Activated T-cell treated with anti-CD3 and anti-CD28 coated beads for 24 hours (primary cell): ENCODE data around the gene CASP10.
"Not testable (repeated sequence)": the region's sequence is repeated elsewhere in the genome, so short reads cannot be mapped to it uniquely, and the experiment has no call there.

ENCODE experiments used
- DNase-seq: peaks from one replicate; pipeline ENCODE4 v3.0.0-alpha.2; 2020; ENCODE audit warnings: low read depth

CASP10 gene

GRCh38 chr2:201182650-201183364, at the start of gene CASP10:
Gene CASP10, plus strand, starts transcription at chr2:201183141. Its CDS starts 2,637 bp downstream, at chr2:201185778.
- DNase-seq: no peak

- no peak for DNase-seq
Observed at GRCh38 chr2:201135386-201135785, 47.6 kb upstream of the CASP10 start.

GRCh38 chr2:201136889-201137321, 46.0 kb upstream of the CASP10 start:
- DNase-seq: no peak

GRCh38 chr2:201137505-201138400, 45.2 kb upstream of the CASP10 start:
- no peak for DNase-seq

GRCh38 chr2:201138401-201138970, 44.5 kb upstream of the CASP10 start:
- no peak for DNase-seq

- not testable (repeated sequence) for DNase-seq
Observed at GRCh38 chr2:201138986-201139781, 43.8 kb upstream of the CASP10 start.

- DNase-seq: no peak
Observed at GRCh38 chr2:201139836-201140604, 42.9 kb upstream of the CASP10 start.

- DNase-seq: no peak
Observed at GRCh38 chr2:201144101-201145051, 38.6 kb upstream of the CASP10 start.

GRCh38 chr2:201148434-201148990, 34.4 kb upstream of the CASP10 start:
- DNase-seq: no peak

GRCh38 chr2:201149064-201149820, 33.7 kb upstream of the CASP10 start:
- DNase-seq: no peak

- not testable (repeated sequence) for DNase-seq
Observed at GRCh38 chr2:201149821-201150165, 33.1 kb upstream of the CASP10 start.

- no peak for DNase-seq
Observed at GRCh38 chr2:201150454-201151020, 32.4 kb upstream of the CASP10 start.

GRCh38 chr2:201151127-201151981, 31.6 kb upstream of the CASP10 start:
- DNase-seq: no peak

GRCh38 chr2:201152517-201152916, 30.4 kb upstream of the CASP10 start:
- DNase-seq: no peak

- no peak for DNase-seq
Observed at GRCh38 chr2:201152999-201153815, 29.7 kb upstream of the CASP10 start.

- no peak for DNase-seq
Observed at GRCh38 chr2:201154615-201155399, 28.1 kb upstream of the CASP10 start.
